Renal cortex interstitium (tissue), 11 donors: ENCODE measurements around the gene CHST8. TPM values are rescaled to one million over a fixed set of nuclear protein-coding genes. Genes with fewer than 3 reads are reported as not detected.
"Not testable (repeated sequence)": the region's sequence is repeated elsewhere in the genome, so short reads cannot be mapped to it uniquely, and the experiment has no call there.

Source experiments
- DNase-seq, 11 donors: peaks; one replicate each; pipeline ENCODE4 v3.0.0-alpha.2; 2013; ENCODE audit warnings: low read depth in 9 of 11, low spot score in 4 of 11; ENCODE audit errors: extremely low read depth in 1 of 11
- polyA plus RNA-seq, 3 donors: library from polyadenylated mRNA; unstranded; fragments of 120-200 nt; gene quantifications; one replicate each; pipeline ENCODE4 v1.2.1, GENCODE V29; 2013; ENCODE audit not compliant: insufficient read length in 3 of 3

Gene CHST8
- polyA plus RNA-seq, 3 donors: 0.09 to 0.44 (median 0.27) TPM

- peak; percentile 39 to 80 (median 70) for DNase-seq
Measured at GRCh38 chr19:33683881-33684537, 62.3 kb downstream of the CHST8 start.

GRCh38 chr19:33684538-33685232, 62.9 kb downstream of the CHST8 start:
- no peak for DNase-seq

- no peak for DNase-seq
Measured at GRCh38 chr19:33685541-33685940, 63.8 kb downstream of the CHST8 start.

GRCh38 chr19:33686262-33686661, 64.5 kb downstream of the CHST8 start:
- no peak for DNase-seq

GRCh38 chr19:33686687-33687480, 65.1 kb downstream of the CHST8 start:
- DNase-seq: no peak

- DNase-seq: no peak
Measured at GRCh38 chr19:33687481-33688170, 65.9 kb downstream of the CHST8 start.

GRCh38 chr19:33688171-33688992, 66.6 kb downstream of the CHST8 start:
- DNase-seq: no peak

GRCh38 chr19:33689138-33689746, 67.5 kb downstream of the CHST8 start:
- no peak for DNase-seq

GRCh38 chr19:33689868-33690267, 68.1 kb downstream of the CHST8 start:
- DNase-seq: no peak

GRCh38 chr19:33690378-33691029, 68.8 kb downstream of the CHST8 start:
- DNase-seq: no peak

GRCh38 chr19:33691030-33691427, 69.3 kb downstream of the CHST8 start:
- DNase-seq: no peak

GRCh38 chr19:33691736-33692135, 70.0 kb downstream of the CHST8 start:
- no peak for DNase-seq

GRCh38 chr19:33693678-33694077, 71.9 kb downstream of the CHST8 start:
- no peak for DNase-seq

GRCh38 chr19:33695547-33695946, 73.8 kb downstream of the CHST8 start:
- DNase-seq: not testable (repeated sequence)

GRCh38 chr19:33697766-33698165, 76.0 kb downstream of the CHST8 start:
- no peak for DNase-seq

GRCh38 chr19:33698576-33699435, 77.1 kb downstream of the CHST8 start:
- DNase-seq: no peak
